ENCODE measurements around the gene SLC43A3. TPM values are rescaled to one million over a fixed set of nuclear protein-coding genes. Genes with fewer than 3 reads are reported as not detected.

The SLC43A3 gene
- total RNA-seq (19.1 TPM), polyA plus RNA-seq (10 to 100 TPM; 21.6 to 36.9 (median 27.3) TPM)

DNA sequence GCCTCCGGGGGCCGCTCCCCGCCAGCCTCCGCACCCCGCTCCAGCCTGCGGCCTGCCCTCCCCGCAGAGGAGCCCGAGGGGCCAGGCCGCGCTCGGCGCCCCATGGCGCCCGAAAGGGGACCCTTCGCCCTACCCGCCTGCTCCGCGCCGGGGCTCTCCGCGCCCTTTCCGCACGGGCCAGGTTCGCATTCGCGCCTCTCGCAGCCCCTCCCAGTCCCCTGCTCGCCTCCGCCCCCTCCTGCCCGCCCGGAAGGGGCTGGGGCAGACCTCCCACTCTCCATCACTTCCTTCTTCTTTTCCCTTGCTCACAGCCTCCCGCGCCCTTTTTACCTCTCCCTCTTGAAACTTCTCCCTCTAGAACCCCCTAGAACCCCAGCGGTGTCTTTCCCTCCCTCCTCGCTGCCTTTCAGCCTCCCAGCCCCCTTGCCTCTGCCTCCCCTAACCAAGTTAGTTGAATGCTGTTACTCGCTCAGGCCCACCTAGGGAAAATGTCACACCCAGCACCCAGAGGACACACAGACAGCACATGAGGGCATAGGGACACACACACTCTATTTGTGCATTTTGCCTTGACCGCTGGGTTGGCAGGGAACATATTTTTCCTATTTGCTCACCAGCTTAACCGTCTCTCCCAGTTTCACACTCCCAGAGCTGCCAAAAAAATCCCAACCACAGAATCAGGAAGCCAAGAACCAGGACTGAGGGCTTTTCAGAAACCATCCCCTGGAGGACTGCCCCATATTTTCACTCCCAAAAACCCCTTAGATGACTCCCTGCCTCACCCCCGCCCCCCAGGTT lies at the start of gene SLC43A3:
SLC43A3 (minus strand) TSS at position 193 of the 798 bp plus-strand sequence. CDS start 949 bp downstream, outside the sequence.
- ATAC-seq (ENCODE audit: low read depth in 2 of 2) (peak; percentile 35 to 37), DNase-seq (peak; percentile 48 to 83 (median 48))
- Histone ChIP-seq H3K4me3 (ENCODE audit: low read depth, low read length) (peak within 1 kb of the TSS; percentile 82), H3K27ac (ENCODE audit: insufficient read depth, low read length, poor library complexity, severe bottlenecking) (peak within 1 kb of the TSS; percentile 35), H3K4me1 (ENCODE audit: control insufficient read depth, insufficient read depth, low read length, poor library complexity, severe bottlenecking) (peaks cover 36% of the 10 kb centered on the region), H3K36me3 (ENCODE audit: control insufficient read depth, insufficient read depth, low read length) (no peaks in the 10 kb centered on the region), H3K9me3 (ENCODE audit: control insufficient read depth in 2 of 2, low read length in 2 of 2) (no peaks in the 10 kb centered on the region), H3K27me3 (ENCODE audit: control insufficient read depth, insufficient read depth, low read length) (no peaks in the 10 kb centered on the region)
- Mint-ChIP-seq H3K4me1 (peaks cover 12 to 50% (median 37%) of the 10 kb centered on the region in 4 donors), H3K9me3 (no peaks in the 10 kb centered on the region), H3K27ac (peak within 1 kb of the TSS; percentile 94 to 95 (median 95)), H3K4me3 (peak within 1 kb of the TSS; percentile 89 to 93 (median 92)), H3K27me3 (no peaks in the 10 kb centered on the region), H3K36me3 (peaks cover 15% of the 10 kb centered on the region)

- no peaks in the 10 kb centered on the region for H3K9me3 ChIP-seq (ENCODE audit: control insufficient read depth in 2 of 2, low read length in 2 of 2)
- H3K27ac ChIP-seq (ENCODE audit: insufficient read depth, low read length, poor library complexity, severe bottlenecking): no peak overlapping the region
- Mint-ChIP-seq H3K27me3 (peaks cover 48% of the 10 kb centered on the region), H3K4me3 (peak overlapping the region; percentile 41 to 83 (median 78)), H3K4me1 (peaks cover 0 to 53% (median 21%) of the 10 kb centered on the region in 4 donors), H3K9me3 (peaks cover 0 to 3% (median 0%) of the 10 kb centered on the region in 7 donors), H3K27ac (no peak overlapping the region), H3K36me3 (no peaks in the 10 kb centered on the region)
- peak; percentile 29 to 32 for ATAC-seq (ENCODE audit: low read depth in 2 of 2)
- H3K36me3 ChIP-seq (ENCODE audit: control insufficient read depth, insufficient read depth, low read length): no peaks in the 10 kb centered on the region
- H3K4me3 ChIP-seq (ENCODE audit: low read depth, low read length): no peak overlapping the region
- H3K27me3 ChIP-seq (ENCODE audit: control insufficient read depth, insufficient read depth, low read length): no peaks in the 10 kb centered on the region
- peaks cover 33% of the 10 kb centered on the region for H3K4me1 ChIP-seq (ENCODE audit: control insufficient read depth, insufficient read depth, low read length, poor library complexity, severe bottlenecking)
- DNase-seq: peak in 1 of 3 donors; percentile 32
These were observed 49.3 kb upstream of the SLC43A3 start for GRCh38 chr11:57476047-57476756.

DNA sequence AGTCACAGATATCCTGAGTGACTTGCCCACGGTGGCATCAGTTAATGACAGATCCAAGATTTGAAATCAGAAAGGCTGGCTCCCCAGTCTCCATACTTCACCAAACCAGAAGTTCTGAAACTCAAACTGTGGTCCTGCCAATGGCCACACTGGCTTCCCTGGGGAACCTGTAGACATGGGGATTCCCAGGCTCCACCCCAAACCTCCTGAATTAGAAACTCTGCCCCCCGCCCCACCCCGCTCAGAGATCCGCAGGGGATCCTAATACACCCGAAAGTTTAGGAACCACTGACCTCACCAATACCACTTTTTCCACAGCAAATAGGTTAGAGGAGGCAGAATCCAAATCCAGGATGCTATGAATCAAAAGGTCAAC lies 48.7 kb upstream of the SLC43A3 start:
- Mint-ChIP-seq H3K4me3 (peak overlapping the region; percentile 41 to 83 (median 78)), H3K27me3 (peaks cover 43% of the 10 kb centered on the region), H3K36me3 (no peaks in the 10 kb centered on the region), H3K4me1 (peaks cover 0 to 49% (median 19%) of the 10 kb centered on the region in 4 donors), H3K9me3 (peaks cover 0 to 3% (median 0%) of the 10 kb centered on the region in 7 donors), H3K27ac (peak overlapping the region in 1 of 3 donors; percentile 52)
- no peaks in the 10 kb centered on the region for H3K9me3 ChIP-seq (ENCODE audit: control insufficient read depth in 2 of 2, low read length in 2 of 2)
- no peak overlapping the region for H3K27ac ChIP-seq (ENCODE audit: insufficient read depth, low read length, poor library complexity, severe bottlenecking)
- H3K4me1 ChIP-seq (ENCODE audit: control insufficient read depth, insufficient read depth, low read length, poor library complexity, severe bottlenecking): peaks cover 33% of the 10 kb centered on the region
- H3K27me3 ChIP-seq (ENCODE audit: control insufficient read depth, insufficient read depth, low read length): no peaks in the 10 kb centered on the region
- H3K36me3 ChIP-seq (ENCODE audit: control insufficient read depth, insufficient read depth, low read length): no peaks in the 10 kb centered on the region
- ATAC-seq (ENCODE audit: low read depth in 2 of 2) (no peak), DNase-seq (no peak)
- H3K4me3 ChIP-seq (ENCODE audit: low read depth, low read length): no peak overlapping the region

GRCh38 chr11:57475191-57475590 lies 48.3 kb upstream of the SLC43A3 start:
- Mint-ChIP-seq H3K9me3 (peaks cover 0 to 3% (median 0%) of the 10 kb centered on the region in 7 donors), H3K36me3 (no peaks in the 10 kb centered on the region), H3K4me1 (peaks cover 0 to 47% (median 17%) of the 10 kb centered on the region in 4 donors), H3K27ac (peak overlapping the region in 2 of 3 donors; percentile 52 to 71), H3K4me3 (peak overlapping the region; percentile 13 to 48 (median 33)), H3K27me3 (peaks cover 38% of the 10 kb centered on the region)
- H3K27me3 ChIP-seq (ENCODE audit: control insufficient read depth, insufficient read depth, low read length): no peaks in the 10 kb centered on the region
- no peak for DNase-seq
- H3K36me3 ChIP-seq (ENCODE audit: control insufficient read depth, insufficient read depth, low read length): no peaks in the 10 kb centered on the region
- no peak for ATAC-seq (ENCODE audit: low read depth in 2 of 2)
- peaks cover 33% of the 10 kb centered on the region for H3K4me1 ChIP-seq (ENCODE audit: control insufficient read depth, insufficient read depth, low read length, poor library complexity, severe bottlenecking)
- no peaks in the 10 kb centered on the region for H3K9me3 ChIP-seq (ENCODE audit: control insufficient read depth in 2 of 2, low read length in 2 of 2)
- H3K4me3 ChIP-seq (ENCODE audit: low read depth, low read length): no peak overlapping the region
- H3K27ac ChIP-seq (ENCODE audit: insufficient read depth, low read length, poor library complexity, severe bottlenecking): no peak overlapping the region

DNA sequence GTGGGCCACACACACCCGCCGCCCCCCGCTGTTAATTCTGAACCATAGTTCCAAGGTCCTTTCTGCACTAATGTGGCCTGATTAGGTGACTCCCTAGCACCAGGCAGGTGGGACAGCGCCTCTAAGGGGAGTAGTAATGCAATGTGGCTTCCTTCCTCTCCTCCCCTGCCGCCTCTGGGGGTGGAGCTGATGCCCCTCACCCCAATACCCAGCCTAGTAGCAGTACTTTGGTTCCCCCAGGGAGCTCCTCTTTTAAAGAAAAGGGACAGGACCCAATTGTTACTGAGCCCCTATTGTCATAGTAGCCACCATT lies 47.8 kb upstream of the SLC43A3 start:
- H3K4me3 ChIP-seq (ENCODE audit: low read depth, low read length): no peak overlapping the region

GRCh38 chr11:57474017-57474802 lies 47.3 kb upstream of the SLC43A3 start:
- peak; percentile 58 to 73 for ATAC-seq (ENCODE audit: low read depth in 2 of 2)
- H3K4me1 ChIP-seq (ENCODE audit: control insufficient read depth, insufficient read depth, low read length, poor library complexity, severe bottlenecking): peaks cover 33% of the 10 kb centered on the region
- no peaks in the 10 kb centered on the region for H3K9me3 ChIP-seq (ENCODE audit: control insufficient read depth in 2 of 2, low read length in 2 of 2)
- H3K4me3 ChIP-seq (ENCODE audit: low read depth, low read length): no peak overlapping the region
- peak overlapping the region in 3 of 4 donors; percentile 33 to 66 (median 42) for H3K4me3 Mint-ChIP-seq
- H3K4me1 Mint-ChIP-seq: peaks cover 0 to 39% (median 14%) of the 10 kb centered on the region in 4 donors
- no peak overlapping the region for H3K27ac ChIP-seq (ENCODE audit: insufficient read depth, low read length, poor library complexity, severe bottlenecking)
- peaks cover 0 to 3% (median 0%) of the 10 kb centered on the region in 7 donors for H3K9me3 Mint-ChIP-seq
- peak overlapping the region; percentile 55 to 95 (median 64) for H3K27ac Mint-ChIP-seq
- H3K36me3 ChIP-seq (ENCODE audit: control insufficient read depth, insufficient read depth, low read length): no peaks in the 10 kb centered on the region
- peak in 1 of 3 donors; percentile 80 for DNase-seq
- H3K36me3 Mint-ChIP-seq: no peaks in the 10 kb centered on the region
- peaks cover 30% of the 10 kb centered on the region for H3K27me3 Mint-ChIP-seq
- H3K27me3 ChIP-seq (ENCODE audit: control insufficient read depth, insufficient read depth, low read length): no peaks in the 10 kb centered on the region

More for the DNA sequence above, 47.8 kb upstream of the SLC43A3 start:
- Histone ChIP-seq H3K4me1 (ENCODE audit: control insufficient read depth, insufficient read depth, low read length, poor library complexity, severe bottlenecking) (peaks cover 33% of the 10 kb centered on the region), H3K36me3 (ENCODE audit: control insufficient read depth, insufficient read depth, low read length) (no peaks in the 10 kb centered on the region), H3K9me3 (ENCODE audit: control insufficient read depth in 2 of 2, low read length in 2 of 2) (no peaks in the 10 kb centered on the region), H3K27me3 (ENCODE audit: control insufficient read depth, insufficient read depth, low read length) (no peaks in the 10 kb centered on the region), H3K27ac (ENCODE audit: insufficient read depth, low read length, poor library complexity, severe bottlenecking) (no peak overlapping the region)
- Mint-ChIP-seq H3K27me3 (peaks cover 34% of the 10 kb centered on the region), H3K4me3 (peak overlapping the region; percentile 13 to 48 (median 33)), H3K4me1 (peaks cover 0 to 44% (median 14%) of the 10 kb centered on the region in 4 donors), H3K27ac (peak overlapping the region in 1 of 3 donors; percentile 71), H3K36me3 (no peaks in the 10 kb centered on the region), H3K9me3 (peaks cover 0 to 3% (median 0%) of the 10 kb centered on the region in 7 donors)
- ATAC-seq (ENCODE audit: low read depth in 2 of 2) (no peak), DNase-seq (no peak)

GRCh38 chr11:57473285-57473841 lies 46.4 kb upstream of the SLC43A3 start:
- peaks cover 22% of the 10 kb centered on the region for H3K27me3 Mint-ChIP-seq
- H3K27ac ChIP-seq (ENCODE audit: insufficient read depth, low read length, poor library complexity, severe bottlenecking): no peak overlapping the region
- H3K9me3 Mint-ChIP-seq: peaks cover 0 to 3% (median 0%) of the 10 kb centered on the region in 7 donors
- no peaks in the 10 kb centered on the region for H3K36me3 Mint-ChIP-seq
- peak overlapping the region in 3 of 4 donors; percentile 33 to 64 (median 46) for H3K4me3 Mint-ChIP-seq
- no peak overlapping the region for H3K4me3 ChIP-seq (ENCODE audit: low read depth, low read length)
- no peaks in the 10 kb centered on the region for H3K27me3 ChIP-seq (ENCODE audit: control insufficient read depth, insufficient read depth, low read length)
- H3K4me1 Mint-ChIP-seq: peaks cover 0 to 39% (median 14%) of the 10 kb centered on the region in 4 donors
- H3K36me3 ChIP-seq (ENCODE audit: control insufficient read depth, insufficient read depth, low read length): no peaks in the 10 kb centered on the region
- DNase-seq (no peak), ATAC-seq (ENCODE audit: low read depth in 2 of 2) (no peak)
- no peaks in the 10 kb centered on the region for H3K9me3 ChIP-seq (ENCODE audit: control insufficient read depth in 2 of 2, low read length in 2 of 2)
- H3K27ac Mint-ChIP-seq: peak overlapping the region in 1 of 3 donors; percentile 64
- peaks cover 33% of the 10 kb centered on the region for H3K4me1 ChIP-seq (ENCODE audit: control insufficient read depth, insufficient read depth, low read length, poor library complexity, severe bottlenecking)
